ENCODE measurements around the gene TSPEAR.
"Not testable (repeated sequence)": the region's sequence is repeated elsewhere in the genome, so short reads cannot be mapped to it uniquely, and the experiment has no call there.

GRCh38 chr21:44646366-44647221, 64.8 kb downstream of the TSPEAR start, which contains the start of gene KRTAP10-11:
- not testable (repeated sequence) for TF ChIP-seq CTCF (IDR thresholded peaks at IDR 0.05; ENCODE audit: insufficient read depth, low read length, poor library complexity, severe bottlenecking); EZH2phosphoT487 (conservative IDR thresholded peaks at IDR 0.05; ENCODE audit: low read length)

All from SU-DHL-6 (cell line).